HG03558 (cell line): ENCODE data around the gene SGCD.

Experiments
- ATAC-seq: cut with Tn5 transposase; IDR thresholded peaks from one replicate; pipeline ENCODE4 v1.9.1; 2021; ENCODE audit warnings: moderate number of reproducible peaks; ENCODE audit not compliant: unreplicated experiment; ENCODE audit errors: extremely low read depth

The SGCD gene

DNA sequence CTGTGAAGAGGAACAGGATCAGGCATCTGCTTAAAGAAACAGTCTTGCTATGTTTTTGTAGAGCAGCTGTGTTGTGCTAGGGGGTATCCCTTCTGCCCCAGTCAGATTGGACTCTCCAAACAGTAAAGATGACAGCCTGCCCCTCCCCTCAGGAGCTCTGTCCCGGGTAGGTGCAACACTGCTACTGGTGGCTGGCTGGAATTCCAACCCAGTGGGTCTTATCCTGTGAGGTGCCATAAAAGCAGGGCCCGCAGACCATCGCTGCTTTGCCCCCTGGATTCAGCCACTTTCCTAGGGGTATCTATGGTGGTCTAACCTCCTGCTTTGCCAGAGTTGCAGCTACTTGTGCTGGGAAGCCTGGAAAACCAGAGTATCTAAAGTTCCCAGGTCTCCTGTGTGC is 408.5 kb downstream of the SGCD start:
- ATAC-seq = no peak

GRCh38 chr5:156741516-156741915 is 414.6 kb downstream of the SGCD start:
- no peak for ATAC-seq

GRCh38 chr5:156753846-156754245 is 426.9 kb downstream of the SGCD start:
- no peak for ATAC-seq

GRCh38 chr5:156755421-156756087 is 428.6 kb downstream of the SGCD start:
- ATAC-seq = no peak

- ATAC-seq = no peak
Measured at GRCh38 chr5:156758011-156758791, 431.2 kb downstream of the SGCD start.

- no peak for ATAC-seq
Measured at GRCh38 chr5:156759156-156759555, 432.2 kb downstream of the SGCD start.

DNA sequence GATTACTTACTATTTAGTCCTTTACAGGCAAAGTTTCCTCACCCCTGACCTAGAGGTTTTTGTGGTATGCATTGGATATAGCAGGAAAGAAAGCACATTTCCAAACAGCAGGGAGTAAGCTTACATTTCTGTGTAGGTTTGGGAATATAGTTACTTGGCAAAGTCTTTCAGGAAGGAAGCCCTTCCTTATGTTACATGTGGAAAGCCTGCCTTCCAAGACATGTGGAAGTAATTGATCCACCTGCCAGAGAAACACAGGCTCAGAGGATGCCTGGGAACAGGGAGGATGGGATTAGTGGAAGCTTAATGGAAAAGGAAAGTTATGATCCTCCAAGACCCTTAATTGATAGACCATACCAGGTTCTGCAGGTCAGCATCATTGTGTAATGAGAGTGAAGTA is 435.8 kb downstream of the SGCD start:
- ATAC-seq = no peak

GRCh38 chr5:156764176-156764971 is 437.4 kb downstream of the SGCD start:
- no peak for ATAC-seq

GRCh38 chr5:156774273-156774672 is 447.3 kb downstream of the SGCD start:
- no peak for ATAC-seq

DNA sequence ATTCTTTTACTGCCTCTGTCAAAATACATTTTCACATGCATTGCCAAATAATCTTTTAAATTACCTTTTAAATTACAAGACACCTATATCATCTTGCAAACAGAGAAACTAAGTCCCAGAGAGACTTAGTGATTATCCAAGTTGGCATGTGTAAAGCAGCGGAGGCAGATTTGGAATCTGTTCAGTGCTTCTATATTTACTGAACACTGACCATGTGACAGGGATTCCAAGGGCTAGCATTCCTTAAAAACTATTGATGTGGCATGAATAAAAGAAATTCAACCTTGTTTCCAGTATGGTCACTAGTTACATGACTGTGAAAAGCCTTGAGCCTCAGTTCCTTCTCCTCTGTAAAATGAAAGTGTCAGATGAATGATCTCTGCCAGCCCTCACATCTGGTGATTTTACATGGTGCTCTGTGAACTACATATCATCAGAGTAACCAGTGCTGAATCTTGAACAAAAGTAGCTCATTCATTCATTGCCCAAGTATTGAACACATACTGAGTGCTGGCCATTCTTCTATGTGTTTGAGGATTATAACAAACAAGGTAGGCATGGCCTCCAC is 451.3 kb downstream of the SGCD start:
- no peak for ATAC-seq

- no peak for ATAC-seq
Measured at GRCh38 chr5:156778752-156779151, 451.8 kb downstream of the SGCD start.

DNA sequence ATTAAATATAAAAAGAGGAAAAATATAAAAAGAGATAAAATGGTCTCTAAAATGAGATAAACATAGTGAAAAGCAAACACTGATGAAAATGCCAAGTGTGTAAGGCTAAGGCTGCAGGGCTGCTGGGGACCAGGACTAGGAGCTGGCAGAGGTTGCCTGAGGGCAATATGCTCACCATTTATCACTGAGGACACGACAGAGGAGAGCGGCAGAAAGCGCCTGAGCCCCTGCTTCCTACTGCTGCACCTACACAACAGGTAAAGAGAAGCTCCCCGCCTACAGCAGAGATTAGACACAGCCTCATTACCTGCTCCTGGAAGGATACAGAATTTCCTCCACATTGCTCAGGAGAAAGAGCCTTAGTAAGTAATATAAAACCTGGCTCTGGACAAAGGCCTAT is 452.5 kb downstream of the SGCD start:
- no peak for ATAC-seq

DNA sequence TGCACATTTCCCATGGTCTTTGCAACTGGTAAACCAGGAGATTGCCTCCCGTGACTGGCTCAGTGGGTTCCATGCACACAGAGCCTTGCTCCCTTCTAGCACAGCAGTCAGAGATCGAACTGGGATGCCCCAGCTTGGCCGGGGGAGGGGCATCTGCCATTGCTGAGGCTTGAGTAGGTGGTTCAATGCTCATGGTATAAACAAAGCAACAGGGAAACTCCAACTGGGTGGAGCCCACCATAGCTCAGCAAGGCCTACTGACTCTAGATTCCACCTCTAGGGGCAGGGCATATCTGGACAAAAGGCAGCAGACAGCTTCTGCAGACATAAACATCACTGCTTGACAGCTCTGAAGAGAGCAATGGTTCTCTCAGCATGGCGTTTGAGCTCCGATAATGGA is 456.1 kb downstream of the SGCD start:
- ATAC-seq = no peak

DNA sequence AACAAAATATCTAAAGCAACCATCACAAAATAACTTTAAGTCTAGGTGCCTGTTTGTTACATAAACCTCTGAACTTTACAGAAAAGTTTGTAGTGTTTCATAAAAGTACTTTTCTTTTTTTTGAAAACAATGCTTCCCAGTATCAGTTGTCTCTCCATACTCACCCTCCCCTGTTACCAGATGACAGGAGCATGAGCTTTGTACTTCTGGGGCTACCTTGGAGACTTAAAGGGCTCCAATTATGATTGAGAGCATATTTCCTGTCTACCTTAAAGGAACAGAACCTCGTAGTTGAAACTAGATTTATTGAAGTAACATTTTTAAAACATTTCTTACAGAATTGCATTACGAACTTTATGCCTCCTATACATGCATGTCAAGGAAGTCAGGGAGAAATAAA is 467.7 kb downstream of the SGCD start:
- ATAC-seq = no peak

DNA sequence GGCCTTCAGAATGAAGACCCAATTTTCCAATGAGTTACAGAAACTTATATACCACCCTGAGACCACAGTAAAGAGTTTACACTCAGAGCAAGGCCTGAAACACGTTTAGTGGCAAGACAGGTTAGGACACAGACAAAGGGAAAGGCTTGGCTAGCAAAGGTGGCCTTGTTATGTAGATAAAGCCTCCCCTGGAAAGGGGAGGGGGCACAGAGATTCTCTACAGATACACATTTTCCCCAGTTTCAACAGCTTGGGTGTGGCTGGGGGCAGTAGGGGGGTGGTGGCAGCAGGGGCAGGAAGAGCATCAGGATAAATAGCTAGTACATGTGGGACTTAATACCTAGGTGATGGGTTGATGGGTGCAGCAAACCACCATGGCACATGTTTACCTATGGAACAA is 471.2 kb downstream of the SGCD start:
- no peak for ATAC-seq

- ATAC-seq = no peak
Measured at GRCh38 chr5:156799171-156799570, 472.2 kb downstream of the SGCD start.

- no peak for ATAC-seq
Measured at GRCh38 chr5:156800929-156801328, 474.0 kb downstream of the SGCD start.

GRCh38 chr5:156802501-156802900 is 475.5 kb downstream of the SGCD start:
- no peak for ATAC-seq

DNA sequence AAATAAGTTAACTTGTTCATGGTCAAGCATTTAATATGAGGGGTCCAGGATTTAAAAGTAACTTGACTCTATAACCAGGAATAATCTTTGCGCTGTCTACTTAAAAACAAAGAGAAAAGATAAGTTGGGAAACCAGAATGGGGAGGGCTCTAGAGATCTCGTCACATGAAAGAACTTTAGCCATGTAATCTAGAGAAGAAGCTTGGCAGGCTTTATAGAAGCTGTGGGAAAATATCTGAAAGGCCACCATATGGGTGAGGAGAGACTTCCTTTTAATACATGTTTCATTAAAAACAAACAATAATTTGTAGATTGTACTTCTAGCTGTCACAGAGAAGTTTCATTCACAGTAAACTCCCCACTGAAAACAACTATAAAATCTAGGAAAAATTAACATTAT is 476.4 kb downstream of the SGCD start:
- ATAC-seq = no peak

GRCh38 chr5:156812959-156813358 is 486.0 kb downstream of the SGCD start:
- no peak for ATAC-seq
